GM18951 (cell line): Measurements from ENCODE around the gene PRDM16.

Experiments used
- POLR2A ChIP-seq: IDR thresholded peaks from 4 replicates; pipeline ENCODE4 v1.6.1; 2011; ENCODE audit warnings: mild to moderate bottlenecking; ENCODE audit not compliant: insufficient read length, insufficient read depth; ENCODE audit errors: extremely low read depth
- in situ Hi-C: fragments of 300-500 bp; cut with MboI; formaldehyde crosslinking; loops from one replicate; pipeline ENCODE4 v1.12.0; 2022; ENCODE audit warnings: low sequenced_read_pairs, mixed read lengths, inconsistent platforms; ENCODE audit not compliant: unreplicated experiment

The PRDM16 gene

DNA sequence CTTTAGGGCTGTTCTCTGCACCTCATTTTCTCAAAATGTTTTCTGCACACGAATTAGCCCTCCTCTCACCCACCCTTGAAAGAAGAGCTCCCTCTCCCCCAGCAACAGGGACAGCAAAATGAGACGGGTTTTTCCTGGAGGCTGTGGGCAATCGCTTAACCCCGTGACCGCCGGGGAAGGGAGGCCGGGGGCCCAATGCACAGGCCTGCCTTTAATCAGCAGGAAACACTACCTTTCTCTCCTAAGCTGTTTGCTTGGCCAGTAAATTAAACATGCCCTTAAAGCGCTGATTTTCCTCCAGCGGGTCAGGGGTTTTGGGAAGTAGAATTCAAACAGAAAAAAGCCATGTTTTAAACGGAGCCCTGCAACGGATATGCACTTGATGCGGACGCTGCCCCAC, 114.4 kb downstream of the PRDM16 start:
- no peak for TF ChIP-seq POLR2A
- in situ Hi-C loops: no loop called here

DNA sequence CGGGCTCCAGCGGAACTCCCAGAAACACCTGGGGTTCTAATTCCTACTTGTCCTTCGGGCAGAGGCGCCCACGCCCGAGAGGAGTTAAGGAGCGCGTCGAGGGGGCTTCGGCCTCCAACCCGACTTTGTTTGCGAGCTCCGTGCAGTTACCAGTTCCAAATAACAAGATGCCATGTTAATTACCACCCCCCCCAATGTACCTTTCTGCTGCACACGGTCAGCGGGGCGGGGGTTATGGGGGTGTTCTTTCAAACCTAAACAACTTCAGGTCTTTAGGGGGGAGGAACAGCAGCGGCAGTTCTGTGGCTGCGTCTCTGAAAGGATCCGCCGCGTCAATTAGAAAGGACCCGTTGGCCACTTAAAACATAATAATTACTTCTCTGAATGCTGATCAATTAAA, 114.8 kb downstream of the PRDM16 start:
- no peak for TF ChIP-seq POLR2A
- in situ Hi-C loops: no loop called here

DNA sequence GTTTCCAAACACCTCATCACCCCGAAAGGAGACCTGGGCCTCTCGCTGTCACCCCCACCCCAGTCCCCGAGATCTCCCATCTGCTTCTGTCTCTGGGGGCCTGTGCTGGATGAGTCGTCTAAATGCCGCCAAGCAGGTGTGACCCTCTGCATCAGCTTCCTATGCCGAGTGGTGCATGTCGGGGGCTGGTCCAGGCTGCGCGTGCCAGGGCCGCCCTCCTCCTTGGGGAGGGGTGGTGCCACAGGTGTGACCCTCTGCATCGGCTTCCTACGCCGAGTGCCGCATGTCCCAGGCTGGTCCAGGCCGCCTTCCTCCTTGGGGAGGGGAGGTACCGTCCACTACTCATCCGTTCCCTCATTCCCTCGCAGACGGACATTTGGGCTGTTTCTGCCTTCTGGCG, 115.7 kb downstream of the PRDM16 start:
- in situ Hi-C loops: no loop called here
- TF ChIP-seq POLR2A: no peak

DNA sequence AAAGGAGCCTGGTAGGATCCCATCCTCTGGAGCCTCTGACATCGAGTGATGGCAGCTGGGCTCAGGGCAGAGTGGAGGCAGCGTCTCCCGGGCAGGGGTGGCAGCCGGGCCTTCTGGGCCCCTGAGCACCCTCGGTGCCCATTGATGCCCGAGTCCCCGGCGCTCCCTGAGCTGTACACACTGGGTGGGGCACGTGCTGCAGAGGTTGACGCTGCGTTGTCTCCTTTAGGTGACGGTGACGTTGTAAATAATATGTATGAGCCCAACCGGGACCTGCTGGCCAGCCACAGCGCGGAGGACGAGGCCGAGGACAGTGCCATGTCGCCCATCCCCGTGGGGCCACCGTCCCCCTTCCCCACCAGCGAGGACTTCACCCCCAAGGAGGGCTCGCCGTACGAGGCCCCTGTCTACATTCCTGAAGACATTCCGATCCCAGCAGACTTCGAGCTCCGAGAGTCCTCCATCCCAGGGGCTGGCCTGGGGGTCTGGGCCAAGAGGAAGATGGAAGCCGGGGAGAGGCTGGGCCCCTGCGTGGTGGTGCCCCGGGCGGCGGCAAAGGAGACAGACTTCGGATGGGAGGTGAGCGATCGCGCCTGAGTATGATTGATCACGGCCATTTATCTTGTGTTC, 117.0 kb downstream of the PRDM16 start:
- in situ Hi-C loops: no loop called here
- TF ChIP-seq POLR2A: no peak

DNA sequence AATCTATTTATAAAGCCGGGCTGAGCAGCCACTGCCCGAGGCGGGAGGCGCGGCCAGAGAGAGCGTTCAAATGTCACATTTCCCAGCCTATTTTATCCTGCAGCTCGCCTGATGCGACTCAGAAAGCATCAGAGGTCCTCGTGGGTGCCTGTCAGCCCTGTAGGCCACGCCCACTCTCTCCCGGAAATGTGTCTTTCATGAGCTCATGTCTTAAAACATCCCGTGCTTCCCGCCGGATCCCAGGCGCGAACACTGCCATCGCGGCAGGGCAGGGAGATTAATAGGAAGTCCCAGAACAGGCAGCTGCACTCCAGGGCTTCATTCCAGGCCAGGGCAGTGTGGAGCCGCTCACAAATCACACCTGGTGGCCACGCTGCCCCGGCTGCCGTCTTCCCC, 117.5 kb downstream of the PRDM16 start:
- TF ChIP-seq POLR2A: no peak
- in situ Hi-C loops: no loop called here

DNA sequence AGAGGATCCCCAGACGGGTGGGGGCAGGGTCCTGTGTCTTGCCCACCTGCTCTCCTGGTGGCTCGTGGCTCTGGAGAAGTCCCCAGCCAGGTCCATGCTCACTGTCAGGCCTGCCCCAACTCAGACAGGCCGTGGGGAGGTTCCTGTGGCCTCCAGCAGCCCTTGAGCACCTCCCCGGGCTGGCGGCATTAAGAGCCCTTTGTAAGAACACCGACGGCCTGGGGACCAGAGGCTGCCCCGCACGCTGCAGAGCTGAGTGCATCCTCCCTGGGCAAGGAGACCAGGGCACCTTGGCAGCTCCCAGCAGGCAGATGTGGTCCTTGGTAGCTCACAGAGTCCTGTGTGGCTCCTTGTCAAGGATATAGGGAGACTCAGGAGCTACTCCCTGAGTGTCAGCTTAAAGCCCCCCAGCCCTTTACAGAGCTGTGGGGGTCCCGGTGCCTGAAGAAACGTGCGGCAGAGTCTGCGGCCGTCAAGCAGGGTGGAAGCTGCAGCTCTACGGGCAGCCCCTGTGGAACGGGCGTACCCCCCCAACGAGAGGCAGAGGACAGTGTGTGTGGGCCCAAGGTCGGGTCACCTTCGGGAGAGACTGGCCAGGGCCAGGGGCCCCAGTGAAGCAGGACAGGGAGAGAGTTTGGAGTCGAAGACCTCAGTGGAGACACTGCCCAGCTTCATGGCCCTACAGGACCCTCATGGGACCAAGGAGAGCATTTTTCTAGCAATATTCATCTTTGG, 118.6 kb downstream of the PRDM16 start:
- no peak for TF ChIP-seq POLR2A
- in situ Hi-C loops: no loop called here

DNA sequence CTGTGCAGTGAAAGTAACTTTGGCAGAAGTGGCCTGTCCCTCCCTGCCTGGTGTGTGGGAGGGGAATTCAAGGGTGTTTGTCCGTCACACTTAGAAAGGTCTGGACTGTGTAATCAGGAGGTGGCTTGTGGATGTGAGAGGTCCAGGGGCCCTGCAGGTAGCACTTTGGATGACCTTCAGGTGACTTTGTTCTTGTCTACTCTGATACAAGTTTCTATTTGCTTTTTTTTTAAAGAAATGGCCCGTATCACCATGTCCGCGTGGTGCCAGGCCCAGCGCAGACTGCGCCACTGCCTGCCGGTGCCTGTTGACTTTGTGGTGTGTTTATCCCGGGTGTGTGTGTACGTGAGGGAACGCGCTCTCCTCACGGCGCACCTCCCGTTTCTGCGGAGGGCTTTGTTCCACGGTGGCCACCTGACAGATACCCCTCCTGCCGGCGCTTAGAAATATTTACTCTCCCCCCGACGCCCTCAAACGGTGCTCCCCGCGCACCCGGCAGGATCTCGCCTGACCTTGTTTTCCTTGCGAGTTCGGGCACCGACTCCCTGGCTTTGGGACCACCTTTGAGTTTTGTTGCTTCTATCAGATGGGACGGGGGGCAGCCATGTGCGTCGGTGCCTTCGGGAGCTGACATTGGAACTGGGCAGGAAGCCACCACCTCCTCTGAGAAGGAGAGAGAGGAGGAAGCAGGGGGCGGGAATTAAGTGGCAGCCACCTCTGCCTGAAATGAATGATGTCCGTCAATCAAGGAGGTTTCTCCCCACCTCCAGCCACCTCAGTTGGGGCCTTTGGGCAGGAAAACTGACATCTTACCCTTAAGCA, 119.4 kb downstream of the PRDM16 start:
- in situ Hi-C loops: no loop called here
- TF ChIP-seq POLR2A: no peak

DNA sequence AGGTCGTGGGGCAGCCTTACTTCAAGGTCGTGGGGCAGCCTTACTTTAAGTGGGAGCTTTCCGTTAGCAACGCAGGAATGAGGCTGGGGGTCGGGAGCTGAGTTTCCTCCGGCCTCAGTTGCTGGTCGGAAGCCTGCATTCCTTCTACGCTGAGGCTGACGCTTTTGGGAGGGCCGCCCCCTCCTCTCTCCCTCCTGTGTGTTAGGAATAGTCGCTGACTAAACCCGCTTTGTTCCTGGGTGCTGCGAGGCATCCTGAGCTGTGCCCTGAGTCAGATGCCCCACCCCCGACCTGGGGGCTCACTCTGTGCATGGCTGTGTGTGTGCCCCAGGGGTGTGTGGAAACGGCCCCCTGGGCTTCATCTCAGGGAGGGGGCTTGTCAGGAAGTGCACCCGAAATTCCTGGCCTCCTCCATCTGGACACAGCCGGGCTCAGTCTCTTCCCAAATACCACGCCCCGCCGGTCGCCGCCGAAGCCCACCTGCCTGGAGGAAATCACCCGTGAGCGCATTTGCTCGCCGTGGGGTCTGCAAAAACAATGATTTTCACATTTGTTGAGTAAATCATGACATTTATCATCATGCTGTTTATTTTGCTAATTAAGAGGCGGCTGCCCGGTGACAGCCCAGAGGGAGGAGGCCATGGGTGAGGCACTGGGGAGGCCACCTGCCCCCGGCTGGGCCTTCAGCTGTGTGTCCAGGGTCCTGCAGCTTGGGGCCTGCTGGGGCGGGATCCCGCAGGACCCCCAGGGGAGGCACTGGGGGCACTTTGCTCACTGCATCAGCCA, 121.4 kb downstream of the PRDM16 start:
- in situ Hi-C loops: no loop called here

DNA sequence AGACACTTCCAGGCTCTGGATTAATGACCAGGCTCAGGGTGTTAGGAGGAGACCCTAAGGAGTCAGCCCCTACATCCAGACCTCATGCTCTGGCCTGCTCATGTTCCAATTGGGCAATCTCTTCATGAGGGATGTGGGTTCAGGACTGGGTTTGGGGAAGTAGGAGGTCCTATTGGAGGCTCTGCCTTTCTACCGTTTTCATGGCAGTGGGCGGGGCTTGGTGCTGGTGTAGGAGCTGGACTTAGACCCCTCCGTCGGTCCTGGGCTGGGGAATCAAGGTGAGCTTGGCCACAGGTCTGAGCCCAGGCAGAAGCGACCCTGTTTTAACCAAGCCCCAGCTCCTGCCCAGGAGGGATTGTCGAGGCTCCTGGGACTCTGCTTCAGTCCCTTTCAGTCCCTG, 123.4 kb downstream of the PRDM16 start:
- no peak for TF ChIP-seq POLR2A
- in situ Hi-C loops: no loop called here

More for the DNA sequence above, 121.4 kb downstream of the PRDM16 start:
- TF ChIP-seq POLR2A: no peak

DNA sequence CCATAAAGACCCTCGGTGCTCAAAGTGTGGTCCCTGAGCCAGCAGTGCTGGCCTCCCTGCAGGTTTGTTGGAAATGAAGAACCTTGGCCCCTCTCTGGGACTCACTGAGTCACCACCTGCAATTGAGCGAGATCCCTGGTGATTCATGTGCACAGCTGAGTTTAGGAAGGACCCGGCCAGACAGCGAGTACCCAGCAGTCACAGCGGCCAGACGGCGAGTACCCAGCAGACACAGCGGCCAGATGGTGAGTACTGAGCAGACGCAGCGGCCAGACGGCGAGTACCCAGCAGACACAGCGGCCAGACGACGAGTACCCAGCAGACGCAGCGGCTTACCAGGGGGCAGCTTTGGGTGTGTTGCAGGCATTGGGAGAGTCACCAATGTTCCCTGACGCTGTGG, 123.8 kb downstream of the PRDM16 start:
- no peak for TF ChIP-seq POLR2A
- in situ Hi-C loops: no loop called here

DNA sequence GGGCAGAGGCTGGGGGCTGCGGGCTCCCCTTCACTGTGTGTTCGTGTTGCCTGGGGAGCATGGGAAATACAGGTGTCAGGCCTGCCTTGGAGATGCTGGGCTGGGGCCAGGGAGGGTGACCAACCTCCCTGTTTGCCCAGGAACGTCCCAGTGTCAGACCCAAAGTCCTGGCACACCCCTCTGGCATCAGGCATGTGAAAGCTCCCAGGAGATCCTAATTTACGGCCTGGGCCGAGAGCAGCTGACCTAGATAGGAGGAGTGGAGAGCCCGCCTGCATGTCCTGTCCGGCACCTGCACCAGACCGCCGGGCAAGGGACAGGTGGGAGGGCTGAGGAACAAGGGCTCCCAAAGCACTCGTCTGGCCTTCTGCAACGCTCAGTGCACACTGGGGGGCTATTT, 124.8 kb downstream of the PRDM16 start:
- in situ Hi-C loops: no loop called here
- no peak for TF ChIP-seq POLR2A

DNA sequence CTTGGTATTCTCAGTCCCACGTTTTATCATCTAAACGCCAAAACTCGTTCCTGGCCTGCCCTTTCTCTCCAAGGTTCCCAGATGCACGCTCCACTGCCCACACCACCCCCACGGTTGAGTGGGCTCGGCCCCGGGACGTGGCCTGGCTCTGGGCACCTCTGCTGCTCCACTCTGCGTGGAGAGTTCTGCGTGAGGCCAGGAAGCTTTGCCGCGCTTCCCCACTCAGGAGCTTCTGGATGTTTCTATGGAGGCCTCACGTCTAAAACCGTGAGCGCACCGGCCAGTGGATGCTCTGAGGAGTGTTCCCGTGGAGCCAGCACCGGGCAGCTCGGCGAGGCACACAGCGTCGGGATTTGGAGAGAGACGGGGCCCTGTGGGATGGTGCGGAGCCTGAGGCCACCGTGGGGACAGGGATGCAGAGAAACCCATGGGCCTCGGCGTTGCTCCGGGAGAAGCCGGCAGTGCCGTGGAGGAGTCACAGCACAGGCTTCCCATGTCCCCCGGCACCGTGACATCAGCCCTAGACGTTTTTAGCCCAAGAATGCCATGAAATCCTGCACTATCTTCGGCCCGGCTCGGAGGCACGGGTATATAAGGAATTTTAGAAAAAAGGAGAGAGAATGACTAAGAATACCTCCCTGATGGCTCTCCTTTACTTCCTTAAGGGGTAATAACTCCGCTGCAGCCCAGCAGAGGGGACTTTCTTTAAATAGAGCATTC, 125.9 kb downstream of the PRDM16 start:
- TF ChIP-seq POLR2A: no peak
- in situ Hi-C loops: no loop called here
